HG03103 (cell line): ENCODE results near the gene PCDHB9.
"Not testable (repeated sequence)": the region's sequence is repeated elsewhere in the genome, so short reads cannot be mapped to it uniquely, and the experiment has no call there.

Experiments used
- ATAC-seq: cut with Tn5 transposase; IDR thresholded peaks from one replicate; pipeline ENCODE4 v1.9.1; 2021; ENCODE audit warnings: low read depth; ENCODE audit not compliant: unreplicated experiment

Gene PCDHB9

GRCh38 chr5:141186897-141187512 lies at the start of gene PCDHB9:
PCDHB9 (plus strand) TSS chr5:141187161; CDS start chr5:141187319, 158 bp downstream.
- no peak for ATAC-seq

DNA sequence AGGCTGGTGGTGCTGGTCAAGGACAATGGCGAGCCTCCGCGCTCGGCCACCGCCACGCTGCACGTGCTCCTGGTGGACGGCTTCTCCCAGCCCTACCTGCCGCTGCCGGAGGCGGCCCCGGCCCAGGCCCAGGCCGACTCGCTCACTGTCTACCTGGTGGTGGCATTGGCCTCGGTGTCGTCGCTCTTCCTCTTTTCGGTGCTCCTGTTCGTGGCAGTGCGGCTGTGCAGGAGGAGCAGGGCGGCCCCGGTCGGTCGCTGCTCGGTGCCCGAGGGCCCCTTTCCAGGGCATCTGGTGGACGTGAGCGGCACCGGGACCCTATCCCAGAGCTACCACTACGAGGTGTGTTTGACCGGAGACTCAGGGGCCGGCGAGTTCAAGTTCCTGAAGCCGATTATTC lies 49.6 kb upstream of the PCDHB9 start:
- not testable (repeated sequence) for ATAC-seq

GRCh38 chr5:141149812-141150211 lies 37.1 kb upstream of the PCDHB9 start, which contains the start of gene PCDHB6:
PCDHB6 (plus strand) TSS chr5:141150057; CDS start chr5:141150258, 201 bp downstream.
- no peak for ATAC-seq

GRCh38 chr5:141150224-141150992 lies 36.6 kb upstream of the PCDHB9 start:
- ATAC-seq, result no peak

- no peak for ATAC-seq
Observed at GRCh38 chr5:141150993-141151325, 36.0 kb upstream of the PCDHB9 start.

DNA sequence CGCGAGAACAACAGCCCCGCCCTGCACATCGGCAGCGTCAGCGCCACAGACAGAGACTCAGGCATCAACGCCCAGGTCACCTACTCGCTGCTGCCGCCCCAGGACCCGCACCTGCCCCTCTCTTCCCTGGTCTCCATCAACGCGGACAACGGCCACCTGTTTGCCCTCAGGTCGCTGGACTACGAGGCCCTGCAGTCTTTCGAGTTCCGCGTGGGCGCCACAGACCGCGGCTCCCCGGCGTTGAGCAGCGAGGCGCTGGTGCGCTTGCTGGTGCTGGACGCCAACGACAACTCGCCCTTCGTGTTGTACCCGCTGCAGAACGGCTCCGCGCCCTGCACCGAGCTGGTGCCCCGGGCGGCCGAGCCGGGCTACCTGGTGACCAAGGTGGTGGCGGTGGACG lies 35.3 kb upstream of the PCDHB9 start:
- not testable (repeated sequence) for ATAC-seq

- not testable (repeated sequence) for ATAC-seq
Observed at GRCh38 chr5:141152096-141152495, 34.9 kb upstream of the PCDHB9 start.

GRCh38 chr5:141155540-141156374 lies 31.2 kb upstream of the PCDHB9 start:
- no peak for ATAC-seq

GRCh38 chr5:141157356-141157755 lies 29.6 kb upstream of the PCDHB9 start:
- ATAC-seq, result not testable (repeated sequence)

- not testable (repeated sequence) for ATAC-seq
Observed at GRCh38 chr5:141157901-141158300, 29.1 kb upstream of the PCDHB9 start.

GRCh38 chr5:141172381-141173204 lies 14.4 kb upstream of the PCDHB9 start, which contains the start of gene PCDHB7:
PCDHB7 (plus strand) TSS chr5:141172644; CDS start chr5:141172836, 192 bp downstream.
- ATAC-seq, result no peak

- not testable (repeated sequence) for ATAC-seq
Observed at GRCh38 chr5:141174291-141175104, 12.5 kb upstream of the PCDHB9 start.

DNA sequence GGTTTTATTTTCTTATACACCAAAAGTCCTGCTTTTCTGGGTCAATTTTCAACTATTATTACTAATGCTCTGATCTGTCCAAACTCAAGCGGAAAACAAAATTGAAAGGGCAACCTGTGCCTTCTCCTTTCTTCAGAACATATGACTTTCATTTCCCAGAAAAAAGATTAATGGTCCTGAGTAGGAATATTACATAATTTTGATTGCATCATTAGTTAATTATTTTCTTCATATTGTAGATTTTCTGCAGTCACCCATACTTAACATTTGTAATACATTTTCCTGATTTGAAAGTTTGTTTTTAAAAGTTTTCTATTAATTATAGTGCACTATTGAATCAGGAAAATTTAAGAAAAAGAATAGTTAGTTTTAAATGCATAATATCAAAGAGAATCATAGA lies 11.0 kb upstream of the PCDHB9 start:
- ATAC-seq, result no peak

- not testable (repeated sequence) for ATAC-seq
Observed at GRCh38 chr5:141177577-141178191, 9.3 kb upstream of the PCDHB9 start, which contains the start of gene PCDHB8. PCDHB8 (plus strand) TSS chr5:141177790; CDS start chr5:141178035, 245 bp downstream.

DNA sequence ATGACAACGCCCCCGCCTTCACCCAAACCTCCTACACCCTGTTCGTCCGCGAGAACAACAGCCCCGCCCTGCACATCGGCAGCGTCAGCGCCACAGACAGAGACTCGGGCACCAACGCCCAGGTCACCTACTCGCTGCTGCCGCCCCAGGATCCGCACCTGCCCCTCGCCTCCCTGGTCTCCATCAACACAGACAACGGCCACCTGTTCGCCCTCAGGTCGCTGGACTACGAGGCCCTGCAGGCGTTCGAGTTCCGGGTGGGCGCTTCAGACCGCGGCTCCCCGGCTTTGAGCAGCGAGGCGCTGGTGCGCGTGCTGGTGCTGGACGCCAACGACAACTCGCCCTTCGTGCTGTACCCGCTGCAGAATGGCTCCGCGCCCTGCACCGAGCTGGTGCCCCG lies 7.6 kb upstream of the PCDHB9 start:
- ATAC-seq, result not testable (repeated sequence)

DNA sequence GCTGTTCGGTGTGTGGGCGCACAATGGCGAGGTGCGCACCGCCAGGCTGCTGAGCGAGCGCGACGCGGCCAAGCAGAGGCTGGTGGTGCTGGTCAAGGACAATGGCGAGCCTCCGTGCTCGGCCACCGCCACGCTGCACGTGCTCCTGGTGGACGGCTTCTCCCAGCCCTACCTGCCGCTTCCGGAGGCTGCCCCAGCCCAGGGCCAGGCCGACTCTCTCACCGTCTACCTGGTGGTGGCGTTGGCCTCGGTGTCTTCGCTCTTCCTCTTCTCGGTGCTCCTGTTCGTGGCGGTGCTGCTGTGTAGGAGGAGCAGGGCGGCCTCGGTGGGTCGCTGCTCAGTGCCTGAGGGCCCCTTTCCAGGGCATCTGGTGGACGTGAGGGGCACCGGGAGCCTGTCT lies 7.1 kb upstream of the PCDHB9 start:
- ATAC-seq, result not testable (repeated sequence)

DNA sequence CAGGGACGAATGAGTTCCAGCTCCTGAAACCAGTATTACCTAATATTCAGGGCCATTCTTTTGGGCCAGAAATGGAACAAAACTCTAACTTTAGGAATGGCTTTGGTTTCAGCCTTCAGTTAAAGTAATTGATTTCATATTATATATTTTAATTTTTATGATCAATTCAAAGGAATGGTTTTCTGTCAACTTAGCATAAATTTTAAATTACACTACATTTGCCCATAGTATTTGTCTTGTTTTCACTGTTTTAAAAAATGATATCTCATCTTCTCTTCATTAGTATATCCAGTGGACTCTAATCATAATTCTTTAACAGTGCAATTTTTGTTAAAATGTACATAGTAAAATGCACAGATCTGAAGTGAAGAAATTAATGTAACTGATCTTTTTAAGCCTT lies 6.6 kb upstream of the PCDHB9 start:
- no peak for ATAC-seq

DNA sequence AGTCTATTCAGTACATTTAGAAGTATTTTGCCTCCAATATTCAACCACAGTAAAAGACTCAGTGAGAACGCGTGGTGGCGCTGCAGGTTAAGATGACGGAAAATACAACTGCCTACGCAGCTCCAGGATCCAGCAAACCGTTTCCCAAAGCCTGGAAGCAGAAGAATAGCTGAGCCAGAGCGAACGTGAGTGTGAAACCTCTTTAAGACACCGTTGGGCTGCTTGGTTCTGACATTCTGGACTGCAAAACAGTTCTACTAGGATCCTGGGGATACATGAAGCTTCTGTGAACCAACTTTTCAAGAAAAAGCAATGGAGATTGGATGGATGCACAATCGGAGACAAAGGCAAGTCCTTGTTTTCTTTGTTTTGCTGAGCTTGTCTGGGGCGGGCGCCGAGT lies 4.7 kb upstream of the PCDHB9 start, which contains the start of gene PCDHB16:
TSS of gene PCDHB16 (plus strand) at position 140 of the 400 bp plus-strand sequence. CDS start at position 313, 173 bp downstream.
- ATAC-seq, result no peak
